Right cardiac atrium (tissue), 5 donors: Measurements from ENCODE around the gene CYTH2. TPM values are rescaled to one million over a fixed set of nuclear protein-coding genes. Genes with fewer than 3 reads are reported as not detected.
A peak's percentile ranks its signal among the peaks of the same experiment; 100 is the strongest.

Experiments
- ATAC-seq, 2 donors: fragments of 200-7000 bp; cut with Tn5 transposase; one replicate each; pipeline versions ENCODE4 v1.8.0 to v1.9.1; 2020; ENCODE audit warnings: moderate library complexity in 2 of 2, mild to moderate bottlenecking in 1 of 2
- DNase-seq, 3 donors: peaks; one replicate each; pipeline ENCODE4 v3.0.0-alpha.2; 2020
- H3K27ac ChIP-seq: one replicate; pipeline ENCODE4 v1.5.1; 2013; ENCODE audit warnings: mild to moderate bottlenecking, low read length, control low read depth, moderate library complexity
- H3K27me3 ChIP-seq: one replicate; pipeline ENCODE4 v1.6.1; 2013; ENCODE audit not compliant: control insufficient read depth, insufficient read depth
- H3K4me1 ChIP-seq: one replicate; pipeline ENCODE4 v1.6.1; 2013; ENCODE audit warnings: low read length; ENCODE audit not compliant: control insufficient read depth, insufficient read depth
- H3K4me3 ChIP-seq: one replicate; pipeline ENCODE4 v1.5.1; 2013; ENCODE audit warnings: low read length, control low read depth
- H3K9me3 ChIP-seq: one replicate; pipeline ENCODE4 v1.6.1; 2013; ENCODE audit warnings: low read length; ENCODE audit not compliant: control insufficient read depth
- WGBS: extraction: QIAGEN DNeasy Blood & Tissue Kit; methylation state at CpG from one replicate; pipeline ENCODE4 v1.1.7; 2013; 5-methylcytosine and 5-hydroxymethylcytosine counted together
- intact Hi-C, 4 donors: fragments of 100-400 bp; cut with DNase I; formaldehyde crosslinking; loops; one replicate each; pipeline versions ENCODE4 v1.11.0 to v1.14.0; 2022 to 2023
- polyA plus RNA-seq: library from polyadenylated mRNA; stranded (reverse); fragments of 200-250 nt; gene quantifications from one replicate; pipeline ENCODE4 v1.2.3, GENCODE V29; 2013
- total RNA-seq, 4 donors: library from RNA; stranded (reverse); fragmentation: NEBNext Ultra II Directional; extraction: Animal tissue kit (Norgen Biotek cat#: 25700); gene quantifications; one replicate each; pipeline ENCODE4 v1.2.1, GENCODE V29; 2021
- donor health status: healthy with polysubstance abuse.
- donor health status: DM: no; HTN: yes; CAD: no.
- donor health status: DM: no; HTN: no; CAD: no.
- donor health status: DM: no; HTN: yes; CAD: no; lungs with severe emphysema.
- donor health status: DM: yes; HTN: yes; CAD: no.

The CYTH2 gene
- total and polyA plus RNA-seq, 5 donors: 26.0 to 35.0 (median 28.5) TPM

- DNase-seq: peak in 2 of 3 donors; percentile 29 to 30
- H3K4me3 ChIP-seq: no peak overlapping the region
- WGBS: 87% methylated on average over 7 of the region's 7 CpGs
- ATAC-seq: no peak
- no peaks in the 10 kb centered on the region for H3K9me3 ChIP-seq
- intact Hi-C loops: loop anchor here in 2 of 4 donors (2.0 to 5.0 kb wide), 2 partner anchors 74 to 77 kb away; no protein-coding TSS in a partner anchor
- no peaks in the 10 kb centered on the region for H3K27me3 ChIP-seq
- H3K27ac ChIP-seq: no peak overlapping the region
- H3K4me1 ChIP-seq: no peaks in the 10 kb centered on the region
These were observed 38.8 kb downstream of the CYTH2 start for GRCh38 chr19:48507911-48508439.

- 83% methylated on average over 32 of the region's 32 CpGs for WGBS
- no peaks in the 10 kb centered on the region for H3K9me3 ChIP-seq
- ATAC-seq (no peak), DNase-seq (peak in 2 of 3 donors; percentile 43 to 46)
- no peaks in the 10 kb centered on the region for H3K27me3 ChIP-seq
- intact Hi-C loops: loop anchor here in 1 of 4 donors (5.0 kb wide), 1 partner anchor 73 kb away; no protein-coding TSS in a partner anchor
- no peaks in the 10 kb centered on the region for H3K4me1 ChIP-seq
- H3K4me3 ChIP-seq: no peak overlapping the region
- H3K27ac ChIP-seq: no peak overlapping the region
These were observed 39.7 kb downstream of the CYTH2 start for GRCh38 chr19:48508729-48509411.

DNA sequence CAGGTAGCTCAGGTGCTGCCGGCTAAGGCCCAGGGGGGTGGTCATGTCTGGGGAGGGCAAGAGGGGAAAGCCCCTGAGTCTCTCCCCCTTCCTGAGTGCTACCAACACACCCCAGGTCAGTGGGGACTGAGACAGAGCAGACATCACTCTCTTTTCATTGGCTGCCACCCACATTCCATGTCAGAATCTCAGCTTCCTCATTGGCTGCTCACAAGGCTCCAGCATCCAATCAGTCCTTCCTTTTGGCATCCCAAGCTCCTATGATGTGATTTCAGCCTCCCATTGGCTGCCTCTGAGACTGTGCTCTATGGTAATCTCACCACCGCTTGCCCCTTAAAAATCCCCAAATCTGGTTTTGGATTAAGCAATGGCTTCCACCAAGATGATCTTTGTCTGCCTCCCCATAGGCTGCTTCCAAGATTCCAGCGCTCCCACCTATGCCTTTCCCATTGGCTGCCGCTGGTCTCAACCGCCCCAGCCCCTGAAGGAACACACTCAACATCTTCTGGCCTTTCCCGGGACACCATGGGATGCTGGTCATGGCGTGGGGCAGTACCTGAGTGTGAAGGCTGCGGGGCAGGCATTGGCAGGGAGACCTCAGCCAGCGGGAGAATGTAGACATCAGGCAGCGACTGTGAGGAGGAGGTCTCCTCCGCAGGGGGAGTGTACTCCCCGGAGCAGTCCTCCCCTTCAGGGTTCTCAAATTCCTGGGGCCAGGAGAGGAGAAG lies 40.5 kb downstream of the CYTH2 start:
- intact Hi-C loops: loop anchor here in 1 of 4 donors (5.0 to 10.0 kb wide), 2 partner anchors 55 to 73 kb away; no protein-coding TSS in a partner anchor
- Histone ChIP-seq H3K27me3 (no peaks in the 10 kb centered on the region), H3K27ac (no peak overlapping the region), H3K9me3 (no peaks in the 10 kb centered on the region), H3K4me1 (no peaks in the 10 kb centered on the region), H3K4me3 (no peak overlapping the region)
- ATAC-seq (no peak), DNase-seq (peak in 2 of 3 donors; percentile 27 to 36)
- 80% methylated on average over 12 of the region's 12 CpGs for WGBS

GRCh38 chr19:48510421-48511268 lies 41.5 kb downstream of the CYTH2 start:
- H3K27ac ChIP-seq: no peak overlapping the region
- DNase-seq (peak; percentile 71 to 86 (median 85)), ATAC-seq (peak; percentile 79 to 80)
- H3K27me3 ChIP-seq: no peaks in the 10 kb centered on the region
- 10% methylated on average over 24 of the region's 24 CpGs for WGBS
- intact Hi-C loops: loop anchor here in 1 of 4 donors (10.0 kb wide), 1 partner anchor 54 kb away; no protein-coding TSS in a partner anchor
- H3K4me3 ChIP-seq: no peak overlapping the region
- no peaks in the 10 kb centered on the region for H3K9me3 ChIP-seq
- H3K4me1 ChIP-seq: no peaks in the 10 kb centered on the region

DNA sequence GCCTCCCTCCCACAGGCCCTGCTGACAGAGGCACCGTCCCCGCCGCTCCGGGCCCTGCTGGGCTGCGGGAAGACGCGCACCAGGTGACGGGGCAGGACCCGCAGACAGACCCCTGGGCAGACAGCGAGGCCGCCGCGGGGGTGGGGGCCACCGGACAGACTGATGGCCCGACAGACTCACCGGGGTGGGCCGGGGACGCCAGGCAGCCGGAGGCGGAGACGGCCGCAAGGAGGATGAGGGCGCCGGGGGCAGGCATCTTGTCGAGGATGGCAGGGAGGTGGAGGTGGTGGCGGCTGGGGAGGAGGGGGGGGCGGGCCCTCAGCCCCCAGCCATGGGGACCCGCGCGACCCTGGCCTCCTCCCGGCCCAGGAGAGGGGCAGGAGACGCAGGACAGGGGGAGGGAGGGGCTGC lies 42.2 kb downstream of the CYTH2 start:
- H3K4me3 ChIP-seq: no peak overlapping the region
- ATAC-seq (peak in 1 of 2 donors; percentile 4), DNase-seq (peak in 1 of 3 donors; percentile 57)
- no peaks in the 10 kb centered on the region for H3K4me1 ChIP-seq
- H3K27ac ChIP-seq: no peak overlapping the region
- intact Hi-C loops: loop anchor here in 1 of 4 donors (10.0 kb wide), 1 partner anchor 53 kb away; no protein-coding TSS in a partner anchor
- WGBS: 2% methylated on average over 32 of the region's 32 CpGs
- no peaks in the 10 kb centered on the region for H3K9me3 ChIP-seq
- no peaks in the 10 kb centered on the region for H3K27me3 ChIP-seq

GRCh38 chr19:48511800-48512503 lies 42.8 kb downstream of the CYTH2 start, which contains the start of gene LMTK3:
Gene LMTK3, minus strand, starts transcription at chr19:48511835. Its CDS starts 259 bp downstream, at chr19:48511576.
- intact Hi-C loops: loop anchor here in 1 of 4 donors (10.0 kb wide), 1 partner anchor 53 kb away; no protein-coding TSS in a partner anchor
- no peaks in the 10 kb centered on the region for H3K4me1 ChIP-seq
- 9% methylated on average over 32 of the region's 32 CpGs for WGBS
- no peaks in the 10 kb centered on the region for H3K9me3 ChIP-seq
- no peak within 1 kb of the TSS for H3K27ac ChIP-seq
- DNase-seq: peak in 2 of 3 donors; percentile 60 to 72
- H3K4me3 ChIP-seq: no peak within 1 kb of the TSS
- no peaks in the 10 kb centered on the region for H3K27me3 ChIP-seq
- peak in 1 of 2 donors; percentile 5 for ATAC-seq

- Histone ChIP-seq H3K4me3 (no peak overlapping the region), H3K4me1 (no peaks in the 10 kb centered on the region), H3K27me3 (no peaks in the 10 kb centered on the region), H3K27ac (no peak overlapping the region), H3K9me3 (no peaks in the 10 kb centered on the region)
- intact Hi-C loops: loop anchor here in 1 of 4 donors (10.0 kb wide), 1 partner anchor 52 kb away; no protein-coding TSS in a partner anchor
- DNase-seq: peak in 1 of 3 donors; percentile 18
- no peak for ATAC-seq
- WGBS: 46% methylated on average over 19 of the region's 19 CpGs
These were observed 43.5 kb downstream of the CYTH2 start for GRCh38 chr19:48512504-48513288.

GRCh38 chr19:48513289-48514122 lies 44.3 kb downstream of the CYTH2 start:
- ATAC-seq (peak; percentile 81), DNase-seq (peak; percentile 55 to 81 (median 78))
- intact Hi-C loops: loop anchor here in 1 of 4 donors (10.0 kb wide), 1 partner anchor 51 kb away; no protein-coding TSS in a partner anchor
- H3K4me3 ChIP-seq: peak overlapping the region; percentile 68
- WGBS: 3% methylated on average over 54 of the region's 54 CpGs
- no peaks in the 10 kb centered on the region for H3K27me3 ChIP-seq
- H3K27ac ChIP-seq: no peak overlapping the region
- H3K9me3 ChIP-seq: no peaks in the 10 kb centered on the region
- no peaks in the 10 kb centered on the region for H3K4me1 ChIP-seq

DNA sequence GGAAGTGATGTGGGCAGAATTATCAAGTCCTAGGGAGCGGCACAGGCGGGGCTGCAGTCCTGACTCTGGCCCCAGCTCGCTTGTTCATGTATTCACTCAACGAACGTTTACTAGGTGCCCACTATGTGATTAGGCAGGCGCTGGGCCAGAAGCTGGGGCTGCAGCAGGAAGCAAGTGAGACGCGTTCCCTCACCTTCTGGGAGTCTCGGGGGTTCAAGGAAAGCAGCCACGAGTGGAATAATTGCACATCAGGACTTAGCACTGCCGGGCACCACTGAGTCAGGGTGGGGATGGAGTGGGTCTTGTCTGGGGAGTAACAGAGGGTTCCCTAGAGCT lies 44.9 kb downstream of the CYTH2 start:
- Histone ChIP-seq H3K27me3 (no peaks in the 10 kb centered on the region), H3K9me3 (no peaks in the 10 kb centered on the region), H3K4me1 (no peaks in the 10 kb centered on the region), H3K4me3 (no peak overlapping the region), H3K27ac (no peak overlapping the region)
- no peak for DNase-seq
- no peak for ATAC-seq
- intact Hi-C loops: loop anchor here in 1 of 4 donors (10.0 kb wide), 1 partner anchor 51 kb away; no protein-coding TSS in a partner anchor
- 41% methylated on average over 11 of the region's 11 CpGs for WGBS
